Stimulated activated effector memory CD8-positive, alpha-beta T cell treated with anti-CD3 and anti-CD28 coated beads, Interleukin-12 subunit alpha, Interleukin-12 subunit beta, amount 100 ng/mL, for 72 hours (primary cell): ENCODE results near the gene QSOX2.
"Not testable (repeated sequence)": the region's sequence is repeated elsewhere in the genome, so short reads cannot be mapped to it uniquely, and the experiment has no call there.

Source experiments
- ATAC-seq: fragments of 150-1000 bp; cut with Tn5 transposase; 2 replicates; pipeline ENCODE4 v1.10.0; 2021
- DNase-seq, 2 donors: peaks; one replicate each; pipeline ENCODE4 v3.0.0; 2021 to 2022; ENCODE audit warnings: low spot score in 2 of 2
- H3K27ac Mint-ChIP-seq: one replicate; pipeline ENCODE4 v1.8.0; 2022; ENCODE audit warnings: mild to moderate bottlenecking, mixed read lengths
- H3K36me3 Mint-ChIP-seq: one replicate; pipeline ENCODE4 v1.8.0; 2022; ENCODE audit warnings: mild to moderate bottlenecking, mixed read lengths
- H3K4me1 Mint-ChIP-seq: one replicate; pipeline ENCODE4 v1.8.0; 2022; ENCODE audit warnings: mixed read lengths
- H3K4me3 Mint-ChIP-seq: one replicate; pipeline ENCODE4 v1.8.0; 2022; ENCODE audit warnings: mild to moderate bottlenecking, mixed read lengths
- H3K9me3 Mint-ChIP-seq: one replicate; pipeline ENCODE4 v1.8.0; 2022; ENCODE audit warnings: mixed read lengths

The QSOX2 gene

GRCh38 chr9:136240941-136241340, 4.7 kb downstream of the QSOX2 start:
- no peak for DNase-seq
- no peak for ATAC-seq
- Mint-ChIP-seq H3K4me3 (no peak overlapping the region), H3K4me1 (peaks cover 58% of the 10 kb centered on the region), H3K27ac (peak overlapping the region; percentile 52), H3K36me3 (peaks cover 19% of the 10 kb centered on the region), H3K9me3 (no peaks in the 10 kb centered on the region)

- H3K4me1 Mint-ChIP-seq = peaks cover 61% of the 10 kb centered on the region
- ATAC-seq = no peak
- no peak for DNase-seq
- H3K9me3 Mint-ChIP-seq = no peaks in the 10 kb centered on the region
- peaks cover 23% of the 10 kb centered on the region for H3K36me3 Mint-ChIP-seq
- no peak overlapping the region for H3K4me3 Mint-ChIP-seq
- H3K27ac Mint-ChIP-seq = no peak overlapping the region
Observed at GRCh38 chr9:136239983-136240330, 5.7 kb downstream of the QSOX2 start.

GRCh38 chr9:136239135-136239982, 6.3 kb downstream of the QSOX2 start:
- H3K9me3 Mint-ChIP-seq = no peaks in the 10 kb centered on the region
- no peak overlapping the region for H3K4me3 Mint-ChIP-seq
- DNase-seq = no peak
- ATAC-seq = no peak
- H3K27ac Mint-ChIP-seq = no peak overlapping the region
- peaks cover 18% of the 10 kb centered on the region for H3K36me3 Mint-ChIP-seq
- peaks cover 61% of the 10 kb centered on the region for H3K4me1 Mint-ChIP-seq

DNA sequence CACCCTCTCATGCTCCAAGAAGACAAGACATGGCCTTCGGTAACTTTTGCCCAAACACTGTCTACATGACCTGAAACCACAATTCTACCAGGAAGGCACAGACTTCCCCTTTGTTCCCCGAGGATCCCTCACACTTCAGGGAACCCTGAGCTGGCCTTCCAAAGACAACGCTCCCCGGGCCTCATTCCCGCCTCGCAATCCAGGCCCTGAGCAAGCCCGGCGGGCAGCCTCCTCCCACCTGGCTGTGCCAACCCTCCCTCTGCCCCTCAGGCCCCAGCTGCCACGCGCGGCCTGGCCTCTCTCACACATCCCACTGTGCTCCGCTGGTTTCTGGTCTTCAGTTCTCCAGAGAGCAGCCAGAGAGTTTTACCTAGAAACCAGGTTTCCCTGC, 7.3 kb downstream of the QSOX2 start:
- no peaks in the 10 kb centered on the region for H3K9me3 Mint-ChIP-seq
- H3K4me1 Mint-ChIP-seq = peaks cover 59% of the 10 kb centered on the region
- DNase-seq (no peak), ATAC-seq (no peak)
- no peak overlapping the region for H3K27ac Mint-ChIP-seq
- peaks cover 23% of the 10 kb centered on the region for H3K36me3 Mint-ChIP-seq
- H3K4me3 Mint-ChIP-seq = no peak overlapping the region

GRCh38 chr9:136237486-136238341, 7.9 kb downstream of the QSOX2 start:
- no peak for ATAC-seq
- no peaks in the 10 kb centered on the region for H3K9me3 Mint-ChIP-seq
- H3K27ac Mint-ChIP-seq = no peak overlapping the region

DNA sequence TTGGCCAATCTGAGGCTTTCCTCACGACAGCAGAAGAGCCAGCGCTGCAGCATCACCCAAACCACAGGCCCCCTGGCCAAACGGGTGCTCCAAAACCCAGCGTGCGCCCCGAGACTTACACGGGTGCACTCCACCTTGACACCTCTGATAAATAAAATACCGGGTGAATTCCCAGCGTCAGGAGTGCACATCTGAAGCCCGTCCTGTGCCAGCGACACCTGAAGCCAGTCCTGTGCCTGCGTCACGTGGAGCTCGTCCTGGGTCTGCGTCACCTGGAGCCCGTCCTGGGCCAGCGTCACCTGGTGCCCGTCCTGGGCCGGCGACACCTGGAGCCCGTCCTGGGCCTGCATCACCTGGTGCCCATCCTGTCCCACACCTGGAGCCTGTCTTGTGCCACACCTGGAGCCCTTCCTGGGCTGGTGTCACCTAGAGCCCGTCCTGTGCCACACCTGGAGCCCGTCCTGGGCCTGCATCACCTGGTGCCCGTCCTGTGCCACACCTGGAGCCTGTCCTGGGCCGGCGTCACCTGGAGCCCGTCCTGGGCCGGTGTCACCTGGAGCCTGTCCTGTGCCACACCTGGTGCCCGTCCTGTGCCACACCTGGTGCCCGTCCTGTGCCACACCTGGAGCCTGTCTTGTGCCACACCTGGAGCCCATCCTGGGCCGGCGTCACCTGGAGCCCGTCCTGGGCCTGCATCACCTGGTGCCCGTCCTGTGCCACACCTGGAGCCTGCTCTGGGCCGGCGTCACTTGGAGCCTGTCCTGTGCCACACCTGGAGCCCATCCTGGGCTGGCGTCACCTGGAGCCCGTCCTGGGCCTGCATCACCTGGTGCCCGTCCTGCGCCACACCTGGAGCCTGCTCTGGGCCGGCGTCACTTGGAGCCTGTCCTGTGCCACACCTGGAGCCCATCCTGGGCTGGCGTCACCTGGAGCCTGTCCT, 8.9 kb downstream of the QSOX2 start:
- not testable (repeated sequence) for H3K4me3 Mint-ChIP-seq, H3K9me3 Mint-ChIP-seq, DNase-seq, ATAC-seq, H3K27ac Mint-ChIP-seq
- Mint-ChIP-seq H3K4me1 (peaks cover 57% of the 10 kb centered on the region), H3K36me3 (peaks cover 38% of the 10 kb centered on the region)

More at GRCh38 chr9:136237486-136238341, 7.9 kb downstream of the QSOX2 start:
- H3K4me3 Mint-ChIP-seq = no peak overlapping the region
- no peak for DNase-seq
- H3K36me3 Mint-ChIP-seq = peaks cover 30% of the 10 kb centered on the region
- H3K4me1 Mint-ChIP-seq = peaks cover 58% of the 10 kb centered on the region

DNA sequence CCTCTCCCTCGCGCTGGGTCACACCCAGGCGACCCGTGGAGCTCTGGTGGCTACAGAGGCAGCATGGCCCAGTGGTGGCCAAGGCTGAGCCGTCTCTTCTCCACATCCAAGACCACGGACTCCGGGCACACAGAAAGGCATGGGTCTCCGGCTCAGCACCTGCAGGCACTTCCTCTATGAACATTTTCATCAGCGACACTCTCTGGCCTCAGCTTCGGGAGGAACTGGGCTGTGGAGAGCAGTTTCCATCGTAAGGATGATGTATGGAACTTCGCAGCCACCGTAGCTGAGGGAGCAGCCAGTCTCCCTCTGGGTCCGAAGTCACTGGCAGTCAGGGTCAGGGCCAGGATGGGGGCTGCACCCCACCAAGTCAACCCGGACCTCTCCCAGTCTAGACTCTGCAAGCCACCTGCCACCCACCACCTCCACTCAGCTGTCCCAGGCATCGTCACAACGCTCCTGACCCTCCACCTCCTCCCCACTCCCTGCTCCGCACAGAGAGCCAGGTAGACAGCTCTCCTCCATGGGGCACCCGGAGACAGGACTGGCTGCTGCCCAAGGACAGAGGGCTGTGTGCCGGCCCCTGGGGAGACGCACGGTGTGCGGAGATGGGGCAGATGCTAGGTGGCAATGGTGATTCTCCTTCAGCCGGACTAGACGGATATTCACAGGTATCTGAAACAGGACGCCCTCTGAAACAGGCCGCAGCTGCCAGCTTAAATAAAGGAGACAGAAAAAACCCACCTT, 9.7 kb downstream of the QSOX2 start:
- peaks cover 46% of the 10 kb centered on the region for H3K36me3 Mint-ChIP-seq
- no peak for ATAC-seq
- no peak overlapping the region for H3K27ac Mint-ChIP-seq
- no peak for DNase-seq
- no peak overlapping the region for H3K4me3 Mint-ChIP-seq
- H3K4me1 Mint-ChIP-seq = peaks cover 49% of the 10 kb centered on the region
- no peaks in the 10 kb centered on the region for H3K9me3 Mint-ChIP-seq

DNA sequence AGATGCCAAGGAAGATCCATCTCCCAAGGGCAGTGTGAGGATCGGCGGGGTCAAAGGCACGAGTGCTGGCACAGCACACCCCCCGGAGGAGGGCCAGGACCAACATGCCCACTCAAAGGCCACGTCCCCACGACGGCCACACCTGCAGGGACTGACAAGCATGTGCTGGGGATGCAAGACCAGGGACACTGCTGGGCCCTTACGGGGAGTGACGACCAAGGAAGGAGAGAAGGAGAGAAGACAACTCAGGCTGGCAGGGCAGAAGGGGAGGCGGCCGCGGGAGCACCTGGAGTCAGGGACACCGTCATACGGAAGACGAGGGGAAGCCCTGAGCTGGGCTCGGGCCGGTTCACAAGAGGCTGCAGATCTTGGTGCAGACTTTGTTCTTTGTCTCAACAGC, 10.4 kb downstream of the QSOX2 start:
- H3K9me3 Mint-ChIP-seq = no peaks in the 10 kb centered on the region
- DNase-seq (no peak), ATAC-seq (no peak)
- peaks cover 48% of the 10 kb centered on the region for H3K36me3 Mint-ChIP-seq
- H3K27ac Mint-ChIP-seq = no peak overlapping the region
- H3K4me3 Mint-ChIP-seq = no peak overlapping the region
- peaks cover 45% of the 10 kb centered on the region for H3K4me1 Mint-ChIP-seq

DNA sequence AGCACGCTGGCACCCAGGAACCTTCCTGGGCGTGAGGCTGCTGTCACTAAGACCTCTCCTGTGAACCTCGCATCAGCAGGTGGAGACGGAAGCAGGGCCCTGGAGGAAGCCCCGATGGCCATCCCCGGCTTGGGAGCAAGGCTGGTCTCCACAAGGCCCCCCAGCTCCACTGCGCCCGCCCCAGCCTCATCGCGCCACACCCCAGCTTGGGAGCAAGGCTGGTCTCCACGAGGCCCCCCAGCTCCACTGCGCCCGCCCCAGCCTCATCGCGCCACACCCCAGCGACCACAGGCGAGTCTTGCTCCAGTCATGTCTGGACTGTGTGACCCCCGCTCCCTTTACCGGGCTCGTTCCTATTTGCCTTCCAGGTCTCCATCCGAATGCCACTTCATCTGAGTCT, 11.0 kb downstream of the QSOX2 start:
- ATAC-seq (peak; percentile 74), DNase-seq (no peak)
- Mint-ChIP-seq H3K27ac (no peak overlapping the region), H3K4me1 (peaks cover 47% of the 10 kb centered on the region), H3K4me3 (no peak overlapping the region), H3K36me3 (peaks cover 48% of the 10 kb centered on the region), H3K9me3 (no peaks in the 10 kb centered on the region)

GRCh38 chr9:136233868-136234267, 11.7 kb downstream of the QSOX2 start:
- peaks cover 42% of the 10 kb centered on the region for H3K4me1 Mint-ChIP-seq
- no peak for ATAC-seq
- peaks cover 48% of the 10 kb centered on the region for H3K36me3 Mint-ChIP-seq
- H3K4me3 Mint-ChIP-seq = no peak overlapping the region
- no peaks in the 10 kb centered on the region for H3K9me3 Mint-ChIP-seq
- DNase-seq = no peak
- H3K27ac Mint-ChIP-seq = peak overlapping the region; percentile 57

DNA sequence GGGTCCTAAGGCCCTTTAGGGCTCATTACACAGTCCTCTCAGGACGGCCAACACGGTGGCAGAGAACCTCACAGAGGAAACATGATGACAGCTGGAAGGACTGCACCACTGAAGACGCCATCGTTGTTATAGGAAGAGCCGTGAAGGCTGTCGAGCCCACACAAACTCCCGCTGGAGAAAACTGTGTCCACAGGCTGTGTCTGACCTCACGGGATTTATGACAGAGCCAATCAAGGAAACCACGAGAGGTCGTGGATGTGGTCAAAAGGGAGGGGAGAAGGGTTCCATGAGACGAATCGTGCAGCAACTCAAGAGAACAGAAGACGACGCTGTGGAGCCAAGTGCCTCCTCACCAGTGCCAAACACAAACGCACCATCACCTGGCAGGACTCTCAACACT, 12.2 kb downstream of the QSOX2 start:
- peaks cover 46% of the 10 kb centered on the region for H3K36me3 Mint-ChIP-seq
- H3K9me3 Mint-ChIP-seq = no peaks in the 10 kb centered on the region
- H3K4me3 Mint-ChIP-seq = no peak overlapping the region
- no peak for ATAC-seq
- H3K27ac Mint-ChIP-seq = peak overlapping the region; percentile 57
- no peak for DNase-seq
- peaks cover 42% of the 10 kb centered on the region for H3K4me1 Mint-ChIP-seq

- no peak for DNase-seq
- H3K9me3 Mint-ChIP-seq = no peaks in the 10 kb centered on the region
- H3K27ac Mint-ChIP-seq = peak overlapping the region; percentile 57
- H3K4me3 Mint-ChIP-seq = no peak overlapping the region
- H3K4me1 Mint-ChIP-seq = peaks cover 42% of the 10 kb centered on the region
- ATAC-seq = no peak
- peaks cover 48% of the 10 kb centered on the region for H3K36me3 Mint-ChIP-seq
Observed at GRCh38 chr9:136232969-136233368, 12.6 kb downstream of the QSOX2 start.

DNA sequence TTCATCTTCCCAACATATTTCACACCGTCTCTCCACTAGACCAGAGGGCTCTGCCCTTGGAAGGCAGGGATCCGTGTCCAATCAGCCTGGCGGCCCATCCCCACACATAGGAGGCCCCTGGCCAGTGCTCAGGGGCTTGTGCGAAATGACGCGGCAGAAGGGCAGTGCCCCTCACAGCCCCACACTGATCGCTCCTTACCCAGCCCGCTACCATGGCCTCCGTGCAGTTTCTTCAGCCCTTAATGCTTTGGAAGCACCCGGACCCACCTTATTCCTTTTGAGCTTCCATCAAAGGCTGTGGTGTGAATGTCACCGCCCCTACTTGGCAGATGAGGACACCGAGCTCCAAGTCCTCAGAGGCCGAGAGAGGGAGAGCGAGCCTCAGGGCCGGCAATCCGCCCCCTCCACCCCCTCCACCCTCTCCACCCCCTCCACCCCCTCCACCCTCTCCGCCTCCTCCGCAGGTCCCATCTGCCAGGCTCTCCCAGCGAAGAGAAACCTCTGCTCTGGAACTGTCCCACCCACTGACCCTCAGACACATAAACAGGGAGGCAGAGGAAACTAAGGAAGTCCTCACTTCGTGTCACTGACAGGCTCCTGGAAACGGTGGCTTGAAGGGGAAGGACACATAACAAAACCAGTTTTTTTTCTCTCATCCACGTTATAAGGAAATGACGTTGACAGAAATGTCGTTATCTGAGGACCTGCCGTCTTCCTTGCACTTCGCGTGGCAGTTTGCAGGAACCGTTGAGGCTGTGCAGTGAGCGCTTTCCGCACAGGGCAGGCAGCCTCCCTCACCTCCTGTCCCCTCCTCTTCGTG, 13.9 kb downstream of the QSOX2 start:
- H3K36me3 Mint-ChIP-seq = peaks cover 50% of the 10 kb centered on the region
- DNase-seq = no peak
- H3K27ac Mint-ChIP-seq = no peak overlapping the region
- H3K4me3 Mint-ChIP-seq = no peak overlapping the region
- H3K9me3 Mint-ChIP-seq = no peaks in the 10 kb centered on the region
- H3K4me1 Mint-ChIP-seq = peaks cover 46% of the 10 kb centered on the region
- no peak for ATAC-seq

GRCh38 chr9:136230773-136231172, 14.8 kb downstream of the QSOX2 start:
- H3K4me1 Mint-ChIP-seq = peaks cover 46% of the 10 kb centered on the region
- no peaks in the 10 kb centered on the region for H3K9me3 Mint-ChIP-seq
- H3K27ac Mint-ChIP-seq = peak overlapping the region; percentile 64
- no peak overlapping the region for H3K4me3 Mint-ChIP-seq
- DNase-seq (no peak), ATAC-seq (no peak)
- peaks cover 47% of the 10 kb centered on the region for H3K36me3 Mint-ChIP-seq
